Left forelimb (tissue), 1 donor: ENCODE data around the gene ELL.
"Not testable (repeated sequence)": the region's sequence is repeated elsewhere in the genome, so short reads cannot be mapped to it uniquely, and the experiment has no call there.

ENCODE experiments used
- DNase-seq: peaks from one replicate; pipeline ENCODE4 v3.0.0-alpha.2; 2018; ENCODE audit warnings: low spot score

The ELL gene

GRCh38 chr19:18422530-18423191 is 99.2 kb downstream of the ELL start:
- DNase-seq, result no peak

GRCh38 chr19:18421371-18421959 is 100.4 kb downstream of the ELL start:
- no peak for DNase-seq

- DNase-seq, result no peak
These were observed 100.9 kb downstream of the ELL start for GRCh38 chr19:18420930-18421329.

- DNase-seq, result no peak
These were observed 102.0 kb downstream of the ELL start for GRCh38 chr19:18419699-18420460.

GRCh38 chr19:18419195-18419698 is 102.6 kb downstream of the ELL start, which contains the start of gene SSBP4:
SSBP4 (plus strand) TSS chr19:18419398; CDS start chr19:18419649, 251 bp downstream.
- peak; percentile 91 for DNase-seq

- no peak for DNase-seq
These were observed 103.2 kb downstream of the ELL start for GRCh38 chr19:18418483-18419194.

GRCh38 chr19:18418029-18418482 is 103.8 kb downstream of the ELL start:
- no peak for DNase-seq

- peak; percentile 93 for DNase-seq
These were observed 104.4 kb downstream of the ELL start for GRCh38 chr19:18417250-18418028.

- peak; percentile 96 for DNase-seq
These were observed 105.1 kb downstream of the ELL start for GRCh38 chr19:18416778-18417249.

GRCh38 chr19:18415178-18415867 is 106.5 kb downstream of the ELL start:
- peak; percentile 88 for DNase-seq

- no peak for DNase-seq
These were observed 107.2 kb downstream of the ELL start for GRCh38 chr19:18414504-18415177.

- no peak for DNase-seq
These were observed 109.1 kb downstream of the ELL start for GRCh38 chr19:18412610-18413239.

GRCh38 chr19:18408053-18408476 is 113.8 kb downstream of the ELL start:
- no peak for DNase-seq

- no peak for DNase-seq
These were observed 115.1 kb downstream of the ELL start for GRCh38 chr19:18406749-18407148.

GRCh38 chr19:18405754-18406153 is 116.1 kb downstream of the ELL start:
- not testable (repeated sequence) for DNase-seq

GRCh38 chr19:18402455-18403248 is 119.2 kb downstream of the ELL start:
- DNase-seq, result not testable (repeated sequence)

- DNase-seq, result no peak
These were observed 120.2 kb downstream of the ELL start for GRCh38 chr19:18401580-18402112.

- DNase-seq, result no peak
These were observed 122.9 kb downstream of the ELL start for GRCh38 chr19:18399008-18399407.
